22Rv1 (cell line): ENCODE measurements around the gene RAPGEF3.

ENCODE experiments used
- ZFX ChIP-seq: fragments of 450-650 bp; IDR thresholded peaks from 2 replicates; pipeline ENCODE4 v1.6.1; 2017; ENCODE audit warnings: antibody characterized with exemption, borderline replicate concordance
- TF ChIP-seq, protein P1 (sequence below): fragments of 450-650 bp; IDR thresholded peaks from 2 replicates; pipeline ENCODE4 v1.5.1; 2017; ENCODE audit warnings: mild to moderate bottlenecking

DNA sequence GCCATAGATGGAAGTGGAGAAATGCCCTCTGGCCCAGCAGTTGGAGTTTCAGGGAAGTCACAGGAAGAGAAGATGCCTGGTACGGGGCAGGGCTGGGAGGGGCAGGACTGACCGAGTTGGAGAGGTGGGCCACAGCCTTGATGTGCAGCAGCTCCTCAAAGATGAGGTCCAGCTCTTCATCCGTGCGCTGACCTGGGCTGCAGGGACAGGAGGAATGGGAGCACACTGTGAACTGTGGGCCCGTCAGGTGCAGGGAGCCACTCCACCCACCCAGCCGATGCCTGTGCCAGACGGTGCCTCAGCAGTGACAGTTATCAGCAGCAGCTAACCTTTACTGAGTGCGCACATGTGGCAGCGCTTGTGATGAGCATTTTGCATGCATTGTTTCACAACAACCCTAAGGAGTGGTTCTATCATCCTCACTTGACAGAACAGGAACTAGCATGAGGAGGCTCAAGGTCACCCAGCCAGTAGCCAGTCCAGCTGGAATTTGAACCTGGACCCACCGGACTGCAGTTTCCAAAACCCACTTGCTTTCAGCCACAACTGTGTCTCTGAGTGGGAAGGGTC lies 8.4 kb downstream of the RAPGEF3 start:
- TF ChIP-seq, protein P1, sequence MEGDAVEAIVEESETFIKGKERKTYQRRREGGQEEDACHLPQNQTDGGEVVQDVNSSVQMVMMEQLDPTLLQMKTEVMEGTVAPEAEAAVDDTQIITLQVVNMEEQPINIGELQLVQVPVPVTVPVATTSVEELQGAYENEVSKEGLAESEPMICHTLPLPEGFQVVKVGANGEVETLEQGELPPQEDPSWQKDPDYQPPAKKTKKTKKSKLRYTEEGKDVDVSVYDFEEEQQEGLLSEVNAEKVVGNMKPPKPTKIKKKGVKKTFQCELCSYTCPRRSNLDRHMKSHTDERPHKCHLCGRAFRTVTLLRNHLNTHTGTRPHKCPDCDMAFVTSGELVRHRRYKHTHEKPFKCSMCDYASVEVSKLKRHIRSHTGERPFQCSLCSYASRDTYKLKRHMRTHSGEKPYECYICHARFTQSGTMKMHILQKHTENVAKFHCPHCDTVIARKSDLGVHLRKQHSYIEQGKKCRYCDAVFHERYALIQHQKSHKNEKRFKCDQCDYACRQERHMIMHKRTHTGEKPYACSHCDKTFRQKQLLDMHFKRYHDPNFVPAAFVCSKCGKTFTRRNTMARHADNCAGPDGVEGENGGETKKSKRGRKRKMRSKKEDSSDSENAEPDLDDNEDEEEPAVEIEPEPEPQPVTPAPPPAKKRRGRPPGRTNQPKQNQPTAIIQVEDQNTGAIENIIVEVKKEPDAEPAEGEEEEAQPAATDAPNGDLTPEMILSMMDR = no peak
- TF ChIP-seq ZFX = no peak
